NT2/D1 (cell line): Measurements from ENCODE around the gene AMZ1.

Experiments used
- YY1 ChIP-seq: IDR thresholded peaks from 2 replicates; pipeline ENCODE4 v1.6.1; 2011; ENCODE audit not compliant: insufficient read length, insufficient read depth
- ZNF274 ChIP-seq: IDR thresholded peaks from 2 replicates; pipeline ENCODE4 v1.6.1; 2011; ENCODE audit warnings: mild to moderate bottlenecking, low read depth, low read length

DNA sequence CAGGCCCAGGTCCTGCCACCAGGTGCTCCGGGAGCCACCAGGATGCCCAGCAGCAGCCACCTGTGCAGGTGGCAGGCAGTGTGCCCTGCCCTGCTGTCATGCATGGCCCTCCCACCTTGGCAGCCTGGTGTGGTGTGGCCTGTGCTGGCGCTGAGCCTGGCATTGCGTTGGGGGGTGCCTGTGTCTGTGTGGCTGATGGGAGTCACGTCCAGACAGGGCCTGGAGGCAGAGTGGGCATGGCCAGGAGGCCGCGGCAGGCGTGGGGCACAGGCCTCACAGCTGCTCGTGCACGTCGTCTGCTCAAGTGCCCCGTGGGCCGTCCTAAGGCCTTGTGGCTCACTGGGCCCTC lies 47.5 kb upstream of the AMZ1 start:
- TF ChIP-seq ZNF274 (no peak), YY1 (no peak)
